ENCODE data around the gene GLYR1. TPM values are rescaled to one million over a fixed set of nuclear protein-coding genes. Genes with fewer than 3 reads are reported as not detected.

The GLYR1 gene
- total and polyA plus RNA-seq, 2 experiments from 2014 or later = 59.9 to 105 TPM

GRCh38 chr16:4830408-4830807 is 16.7 kb downstream of the GLYR1 start:
- Histone ChIP-seq H3K4me2 (no peak overlapping the region), H2AFZ (no peak overlapping the region), H3F3A (replicated peaks; ENCODE audit: low read depth) (peaks cover 3% of the 10 kb centered on the region; the same call in 1 of the 2 replicates), H3K27me3 (ENCODE audit: insufficient read depth) (no peaks in the 10 kb centered on the region), H4K20me1 (replicated peaks; ENCODE audit: insufficient read depth) (peaks cover 25% of the 10 kb centered on the region), H3K79me2 (replicated peaks; ENCODE audit: insufficient read depth) (peaks cover 4% of the 10 kb centered on the region), H3K27ac (ENCODE audit: low read depth) (no peak overlapping the region), H3K36me3 (ENCODE audit: insufficient read depth) (peaks cover 43% of the 10 kb centered on the region), H3K4me3 (no peak overlapping the region), H3K4me1 (ENCODE audit: insufficient read depth) (no peaks in the 10 kb centered on the region), H3K9me2 (ENCODE audit: insufficient read depth) (no peaks in the 10 kb centered on the region)
- H3K4me3 Mint-ChIP-seq = no peak overlapping the region
- no peak for TF ChIP-seq EZH2phosphoT487 (IDR thresholded peaks at IDR 0.05; ENCODE audit: unreplicated experiment)
- no peak for TF ChIP-seq NANOG (IDR thresholded peaks at IDR 0.05; ENCODE audit: borderline replicate concordance)
- TF ChIP-seq POLR2AphosphoS5 (IDR thresholded peaks at IDR 0.05; ENCODE audit: low read depth) = no peak
- TF ChIP-seq ETS1 (IDR thresholded peaks at IDR 0.05) = no peak
- H3K4me1 Mint-ChIP-seq = no peaks in the 10 kb centered on the region
- H3K36me3 Mint-ChIP-seq (ENCODE audit: low read depth) = peaks cover 67% of the 10 kb centered on the region
- DNase-seq (ENCODE audit: low spot score) (no peak), ATAC-seq (no peak)
- H3K27ac Mint-ChIP-seq = no peak overlapping the region
- H3K9me3 Mint-ChIP-seq = no peaks in the 10 kb centered on the region
- peaks cover 3% of the 10 kb centered on the region for H3K27me3 Mint-ChIP-seq (ENCODE audit: insufficient read depth, low read depth, poor library complexity)

GRCh38 chr16:4828567-4829321 is 18.3 kb downstream of the GLYR1 start:
- Histone ChIP-seq H3K27ac (ENCODE audit: low read depth) (no peak overlapping the region), H3K79me2 (replicated peaks; ENCODE audit: insufficient read depth) (0 out of 2 replicates have a peak, but pooled peaks cover 1% of the 10 kb centered on the region), H3K9me2 (ENCODE audit: insufficient read depth) (no peaks in the 10 kb centered on the region), H3K36me3 (ENCODE audit: insufficient read depth) (peaks cover 50% of the 10 kb centered on the region), H3K27me3 (ENCODE audit: insufficient read depth) (no peaks in the 10 kb centered on the region), H3K4me2 (no peak overlapping the region), H3K4me1 (ENCODE audit: insufficient read depth) (no peaks in the 10 kb centered on the region), H3F3A (replicated peaks; ENCODE audit: low read depth) (peaks cover under 1% of the 10 kb centered on the region; the same call in 1 of the 2 replicates), H4K20me1 (replicated peaks; ENCODE audit: insufficient read depth) (peaks cover 25% of the 10 kb centered on the region), H2AFZ (no peak overlapping the region), H3K4me3 (no peak overlapping the region)
- DNase-seq (ENCODE audit: low spot score) (no peak), ATAC-seq (no peak)
- H3K4me3 Mint-ChIP-seq = no peak overlapping the region
- no peaks in the 10 kb centered on the region for H3K9me3 Mint-ChIP-seq
- H3K27ac Mint-ChIP-seq = no peak overlapping the region
- no peaks in the 10 kb centered on the region for H3K4me1 Mint-ChIP-seq
- peaks cover 3% of the 10 kb centered on the region for H3K27me3 Mint-ChIP-seq (ENCODE audit: insufficient read depth, low read depth, poor library complexity)
- H3K36me3 Mint-ChIP-seq (ENCODE audit: low read depth) = peaks cover 76% of the 10 kb centered on the region
- no peak for TF ChIP-seq EZH2 (IDR thresholded peaks at IDR 0.05; ENCODE audit: low read depth, unreplicated experiment)
- no peak for TF ChIP-seq POLR2AphosphoS5 (IDR thresholded peaks at IDR 0.05; ENCODE audit: low read depth)
- no peak for TF ChIP-seq NANOG (IDR thresholded peaks at IDR 0.05; ENCODE audit: borderline replicate concordance)
- TF ChIP-seq CTCF (conservative IDR thresholded peaks at IDR 0.05; ENCODE audit: low read depth in 2 of 2) = no peak
- no peak for TF ChIP-seq EZH2phosphoT487 (IDR thresholded peaks at IDR 0.05; ENCODE audit: unreplicated experiment)
- TF ChIP-seq REST (IDR thresholded peaks at IDR 0.05; ENCODE audit: unreplicated experiment) = no peak
- no peak for TF ChIP-seq ETS1 (IDR thresholded peaks at IDR 0.05)
- no peak for TF ChIP-seq STAT1 (IDR thresholded peaks at IDR 0.05; ENCODE audit: unreplicated experiment)
- no peak for TF ChIP-seq CREB1 (CRISPR knock-in tag; IDR thresholded peaks at IDR 0.05; ENCODE audit: low read depth)
- TF ChIP-seq ZNF114 (CRISPR knock-in tag; IDR thresholded peaks at IDR 0.05) = no peak
- no peak for TF ChIP-seq JUNB (IDR thresholded peaks at IDR 0.05; ENCODE audit: unreplicated experiment)

All from GM23338 (cell line).